Breast epithelium (tissue), 3 donors: ENCODE measurements around the gene TMEM243.

Source experiments
- POLR2A ChIP-seq: fragments of 450-650 bp; IDR thresholded peaks from one replicate; pipeline ENCODE4 v1.6.1; 2016; ENCODE audit warnings: antibody characterized with exemption, mild to moderate bottlenecking, moderate library complexity
- TF ChIP-seq, protein P1 (sequence below), 3 donors: fragments of 450-650 bp; IDR thresholded peaks; one replicate each; pipeline ENCODE4 v1.5.1; 2016 to 2017; ENCODE audit warnings: antibody characterized with exemption in 3 of 3, mild to moderate bottlenecking in 3 of 3, moderate library complexity in 3 of 3

DNA sequence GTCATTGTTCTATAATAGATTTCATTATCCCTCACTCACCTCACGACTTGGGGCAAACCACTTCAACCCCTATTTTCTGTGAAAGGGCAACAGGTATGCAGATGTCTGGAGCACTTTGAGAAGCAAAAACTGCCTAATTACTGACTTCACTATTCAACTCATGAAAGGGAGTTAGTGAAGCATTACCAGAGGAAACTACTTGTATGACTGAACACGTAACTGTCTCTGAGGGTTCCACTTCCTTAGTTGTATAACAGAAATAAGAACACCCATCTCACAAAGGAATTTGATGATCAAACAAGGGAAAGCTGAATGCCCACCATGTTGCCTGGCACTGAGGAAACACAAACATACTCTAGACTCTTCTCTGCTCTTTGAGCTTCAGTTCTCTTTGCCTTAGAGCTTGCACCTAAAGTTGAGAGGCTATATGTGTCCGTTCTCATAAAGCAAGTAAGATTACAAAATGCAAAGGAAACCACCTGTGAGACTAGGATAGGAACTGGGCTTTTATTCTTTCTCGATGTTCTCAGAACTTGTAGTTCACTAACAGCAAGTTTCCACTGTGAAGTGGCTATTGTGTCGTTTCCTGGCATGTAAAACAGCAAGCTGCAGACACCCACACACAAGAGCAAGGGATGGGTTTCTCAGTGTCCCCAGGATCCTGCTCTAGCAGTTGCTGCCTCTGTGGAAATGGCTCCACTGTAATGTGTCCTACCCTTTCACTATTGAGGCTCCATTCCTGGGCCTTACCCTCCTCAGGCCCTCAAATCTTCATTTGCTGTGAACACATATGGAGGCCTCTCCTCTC is 2.6 kb downstream of the TMEM243 start:
- TF ChIP-seq, protein P1, sequence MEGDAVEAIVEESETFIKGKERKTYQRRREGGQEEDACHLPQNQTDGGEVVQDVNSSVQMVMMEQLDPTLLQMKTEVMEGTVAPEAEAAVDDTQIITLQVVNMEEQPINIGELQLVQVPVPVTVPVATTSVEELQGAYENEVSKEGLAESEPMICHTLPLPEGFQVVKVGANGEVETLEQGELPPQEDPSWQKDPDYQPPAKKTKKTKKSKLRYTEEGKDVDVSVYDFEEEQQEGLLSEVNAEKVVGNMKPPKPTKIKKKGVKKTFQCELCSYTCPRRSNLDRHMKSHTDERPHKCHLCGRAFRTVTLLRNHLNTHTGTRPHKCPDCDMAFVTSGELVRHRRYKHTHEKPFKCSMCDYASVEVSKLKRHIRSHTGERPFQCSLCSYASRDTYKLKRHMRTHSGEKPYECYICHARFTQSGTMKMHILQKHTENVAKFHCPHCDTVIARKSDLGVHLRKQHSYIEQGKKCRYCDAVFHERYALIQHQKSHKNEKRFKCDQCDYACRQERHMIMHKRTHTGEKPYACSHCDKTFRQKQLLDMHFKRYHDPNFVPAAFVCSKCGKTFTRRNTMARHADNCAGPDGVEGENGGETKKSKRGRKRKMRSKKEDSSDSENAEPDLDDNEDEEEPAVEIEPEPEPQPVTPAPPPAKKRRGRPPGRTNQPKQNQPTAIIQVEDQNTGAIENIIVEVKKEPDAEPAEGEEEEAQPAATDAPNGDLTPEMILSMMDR (IDR thresholded peaks at IDR 0.05): no peak
- no peak for TF ChIP-seq POLR2A
